22Rv1 (cell line): Measurements from ENCODE around the gene DIP2C.

ENCODE experiments used
- H3K27ac ChIP-seq: fragments of 450-650 bp; 2 replicates; pipeline ENCODE4 v1.5.1; 2017
- CTCF ChIP-seq: fragments of 450-650 bp; IDR thresholded peaks from 2 replicates; pipeline ENCODE4 v1.5.1; 2017; ENCODE audit warnings: mild to moderate bottlenecking
- ZFX ChIP-seq: fragments of 450-650 bp; IDR thresholded peaks from 2 replicates; pipeline ENCODE4 v1.6.1; 2017; ENCODE audit warnings: antibody characterized with exemption, borderline replicate concordance

Gene DIP2C

GRCh38 chr10:360653-361052 lies 328.8 kb downstream of the DIP2C start:
- no peak overlapping the region for H3K27ac ChIP-seq
- TF ChIP-seq CTCF: no peak
- no peak for TF ChIP-seq ZFX

- TF ChIP-seq CTCF: no peak
- TF ChIP-seq ZFX: no peak
- H3K27ac ChIP-seq: no peak overlapping the region
These were observed 329.7 kb downstream of the DIP2C start for GRCh38 chr10:359762-360161.

GRCh38 chr10:359093-359492 lies 330.4 kb downstream of the DIP2C start:
- TF ChIP-seq ZFX (no peak), CTCF (no peak)
- no peak overlapping the region for H3K27ac ChIP-seq

- no peak overlapping the region for H3K27ac ChIP-seq
- no peak for TF ChIP-seq ZFX
- no peak for TF ChIP-seq CTCF
These were observed 332.1 kb downstream of the DIP2C start for GRCh38 chr10:357201-357950.

GRCh38 chr10:356452-356851 lies 333.0 kb downstream of the DIP2C start:
- no peak overlapping the region for H3K27ac ChIP-seq
- no peak for TF ChIP-seq ZFX
- no peak for TF ChIP-seq CTCF

GRCh38 chr10:354901-355617 lies 334.4 kb downstream of the DIP2C start:
- no peak for TF ChIP-seq ZFX
- no peak for TF ChIP-seq CTCF
- no peak overlapping the region for H3K27ac ChIP-seq
